Caco-2 (cell line): ENCODE results near the gene SH3RF2. TPM values are rescaled to one million over a fixed set of nuclear protein-coding genes. Genes with fewer than 3 reads are reported as not detected.

Experiments used
- BruUV-seq: library from RNA; stranded (reverse); fragments of 400-500 nt; replicated peaks from 2 replicates; lab custom pipeline; 2021; lab: Mats Ljungman, UMichigan
- CTCF ChIA-PET: fragments of 300-600 bp; sonication (Branson Sonifier 250); formaldehyde crosslinking; loops from one replicate; lab custom pipeline; 2022; ENCODE audit warnings: antibody characterized with exemption; lab: Charles Lee
- POLR2A ChIA-PET: fragments of 300-600 bp; sonication (Branson Sonifier 250); formaldehyde crosslinking; loops from one replicate; lab custom pipeline; 2022; ENCODE audit warnings: antibody characterized with exemption; lab: Charles Lee
- DNase-seq, 2 experiments: peaks; one replicate each; pipeline versions ENCODE4 v3.0.0 to v3.0.0-alpha.2; 2020 to 2022
- H3K27me3 ChIP-seq: replicated peaks from 2 replicates; pipeline ENCODE4 v1.6.0; 2011; ENCODE audit warnings: low read length; ENCODE audit not compliant: control insufficient read depth, insufficient read depth
- H3K36me3 ChIP-seq: 2 replicates; pipeline ENCODE4 v1.5.1; 2011; ENCODE audit warnings: low read length; ENCODE audit not compliant: control insufficient read depth, insufficient read depth
- H3K4me1 ChIP-seq: fragments of 250-450 bp; sonication (Bioruptor Pico); 2 replicates; pipeline ENCODE4 v1.5.1; 2020; ENCODE audit warnings: mild to moderate bottlenecking
- H3K4me3 ChIP-seq: 2 replicates; pipeline ENCODE4 v1.5.1; 2011; ENCODE audit warnings: low read depth, mild to moderate bottlenecking, control low read depth, low read length
- H3K9me3 ChIP-seq: fragments of 250-450 bp; sonication (Bioruptor Pico); 2 replicates; pipeline ENCODE4 v1.5.1; 2020; ENCODE audit warnings: mild to moderate bottlenecking, moderate library complexity
- H3K27ac Mint-ChIP-seq: one replicate; pipeline ENCODE4 v1.8.0; 2022; ENCODE audit warnings: mixed read lengths; ENCODE audit not compliant: unreplicated experiment
- H3K27me3 Mint-ChIP-seq: one replicate; pipeline ENCODE4 v1.8.0; 2022; ENCODE audit warnings: mixed read lengths; ENCODE audit not compliant: insufficient read depth, unreplicated experiment
- H3K36me3 Mint-ChIP-seq: one replicate; pipeline ENCODE4 v1.8.0; 2022; ENCODE audit warnings: mild to moderate bottlenecking, mixed read lengths; ENCODE audit not compliant: insufficient read depth, unreplicated experiment
- H3K4me1 Mint-ChIP-seq: one replicate; pipeline ENCODE4 v1.8.0; 2022; ENCODE audit warnings: low read depth, mixed read lengths; ENCODE audit not compliant: unreplicated experiment
- H3K4me3 Mint-ChIP-seq: one replicate; pipeline ENCODE4 v1.8.0; 2022; ENCODE audit warnings: mild to moderate bottlenecking, moderate library complexity, mixed read lengths; ENCODE audit not compliant: unreplicated experiment
- H3K9me3 Mint-ChIP-seq: one replicate; pipeline ENCODE4 v1.8.0; 2022; ENCODE audit warnings: mixed read lengths; ENCODE audit not compliant: unreplicated experiment
- intact Hi-C: fragments of 100-400 bp; cut with micrococcal nuclease; formaldehyde crosslinking; loops from one replicate; pipeline ENCODE4 v1.10.0; 2022; ENCODE audit not compliant: unreplicated experiment
- total RNA-seq: library from RNA; stranded (reverse); gene quantifications from 2 replicates; pipeline ENCODE4 v1.2.3, GENCODE V29; 2022
- TF ChIP-seq, protein P1 (sequence below), 2 experiments: fragments of 200-600 bp in 1 of 2; IDR thresholded peaks; 1 replicate in 1 of 2; 2 replicates in 1 of 2; pipeline versions ENCODE4 v1.5.1 to v1.8.0; 2011 to 2022; ENCODE audit warnings: antibody characterized with exemption in 1 of 2, control low read depth in 1 of 2, inconsistent platforms in 1 of 2, low read depth in 1 of 2, low read length in 1 of 2, mild to moderate bottlenecking in 1 of 2, moderate library complexity in 1 of 2; ENCODE audit not compliant: insufficient read depth in 1 of 2, severe bottlenecking in 1 of 2, unreplicated experiment in 1 of 2

Gene SH3RF2
- total RNA-seq, 1 experiment from 2014 or later = 49.4 TPM

DNA sequence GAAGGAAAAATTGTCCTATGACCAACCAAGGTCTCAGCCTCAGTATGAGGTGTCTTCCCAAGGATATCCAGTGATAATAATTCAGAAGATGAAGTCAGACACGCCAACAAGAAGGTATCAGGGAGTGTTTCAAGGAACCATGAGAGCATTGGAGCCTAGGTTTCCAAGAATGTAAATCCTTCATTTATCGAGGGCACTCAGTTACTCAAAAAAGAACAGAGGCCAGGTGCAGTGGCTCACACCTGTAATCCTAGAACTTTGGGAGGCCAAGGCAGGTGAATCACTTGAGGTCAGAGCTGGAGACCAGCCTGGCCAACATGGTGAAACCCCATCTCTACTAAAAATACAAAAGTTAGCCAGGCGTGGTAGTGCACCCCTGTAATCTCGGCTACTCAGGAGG, 98.2 kb downstream of the SH3RF2 start:
- CTCF ChIA-PET = no interaction called here

DNA sequence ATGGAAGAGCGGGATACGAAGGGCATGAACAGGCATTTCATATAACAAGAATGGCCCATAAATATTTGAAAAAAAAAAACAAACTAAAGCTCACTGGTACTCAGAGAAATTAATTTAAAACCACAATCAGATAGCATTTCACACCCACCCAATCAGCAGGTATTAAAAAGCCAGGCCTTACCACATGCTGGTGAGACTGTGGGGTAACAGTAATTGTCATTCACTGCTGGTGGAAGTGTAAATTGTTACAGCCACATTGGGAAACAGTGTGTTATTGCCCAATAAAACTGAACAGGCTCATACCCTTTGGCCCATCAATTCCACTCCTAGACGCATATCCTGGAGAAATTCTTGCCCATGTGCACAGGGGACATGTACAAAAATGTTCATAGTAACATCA, 103.0 kb downstream of the SH3RF2 start:
- no peak for DNase-seq
- CTCF ChIA-PET = no interaction called here
- TF ChIP-seq, protein P1, sequence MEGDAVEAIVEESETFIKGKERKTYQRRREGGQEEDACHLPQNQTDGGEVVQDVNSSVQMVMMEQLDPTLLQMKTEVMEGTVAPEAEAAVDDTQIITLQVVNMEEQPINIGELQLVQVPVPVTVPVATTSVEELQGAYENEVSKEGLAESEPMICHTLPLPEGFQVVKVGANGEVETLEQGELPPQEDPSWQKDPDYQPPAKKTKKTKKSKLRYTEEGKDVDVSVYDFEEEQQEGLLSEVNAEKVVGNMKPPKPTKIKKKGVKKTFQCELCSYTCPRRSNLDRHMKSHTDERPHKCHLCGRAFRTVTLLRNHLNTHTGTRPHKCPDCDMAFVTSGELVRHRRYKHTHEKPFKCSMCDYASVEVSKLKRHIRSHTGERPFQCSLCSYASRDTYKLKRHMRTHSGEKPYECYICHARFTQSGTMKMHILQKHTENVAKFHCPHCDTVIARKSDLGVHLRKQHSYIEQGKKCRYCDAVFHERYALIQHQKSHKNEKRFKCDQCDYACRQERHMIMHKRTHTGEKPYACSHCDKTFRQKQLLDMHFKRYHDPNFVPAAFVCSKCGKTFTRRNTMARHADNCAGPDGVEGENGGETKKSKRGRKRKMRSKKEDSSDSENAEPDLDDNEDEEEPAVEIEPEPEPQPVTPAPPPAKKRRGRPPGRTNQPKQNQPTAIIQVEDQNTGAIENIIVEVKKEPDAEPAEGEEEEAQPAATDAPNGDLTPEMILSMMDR (IDR thresholded peaks at IDR 0.05; ENCODE audit: insufficient read depth in 1 of 2, low read depth in 1 of 2, low read length in 1 of 2, severe bottlenecking in 1 of 2, unreplicated experiment in 1 of 2) = no peak
- BruUV-seq = no TSS peak
- Mint-ChIP-seq H3K27ac (no peak overlapping the region), H3K4me1 (peaks cover 28% of the 10 kb centered on the region), H3K36me3 (peaks cover 37% of the 10 kb centered on the region), H3K27me3 (no peaks in the 10 kb centered on the region), H3K9me3 (no peaks in the 10 kb centered on the region), H3K4me3 (no peak overlapping the region)
- H3K4me1 ChIP-seq = peaks cover 30% of the 10 kb centered on the region
- POLR2A ChIA-PET = no interaction called here
- peaks cover 9% of the 10 kb centered on the region for H3K36me3 ChIP-seq
- intact Hi-C loops = no loop called here
- no peaks in the 10 kb centered on the region for H3K9me3 ChIP-seq
- no peaks in the 10 kb centered on the region for H3K27me3 ChIP-seq
- no peak overlapping the region for H3K4me3 ChIP-seq

More for the DNA sequence above, 98.2 kb downstream of the SH3RF2 start:
- POLR2A ChIA-PET = no interaction called here
- H3K4me3 ChIP-seq = no peak overlapping the region
- no peaks in the 10 kb centered on the region for H3K9me3 Mint-ChIP-seq
- H3K4me1 Mint-ChIP-seq = peaks cover 14% of the 10 kb centered on the region
- intact Hi-C loops = no loop called here
- peaks cover 60% of the 10 kb centered on the region for H3K36me3 Mint-ChIP-seq
- no TSS peak for BruUV-seq
- TF ChIP-seq, protein P1 (IDR thresholded peaks at IDR 0.05; ENCODE audit: insufficient read depth in 1 of 2, low read depth in 1 of 2, low read length in 1 of 2, severe bottlenecking in 1 of 2, unreplicated experiment in 1 of 2) = no peak
- no peak for DNase-seq
- no peak overlapping the region for H3K4me3 Mint-ChIP-seq
- H3K27ac Mint-ChIP-seq = no peak overlapping the region
- peaks cover 40% of the 10 kb centered on the region for H3K4me1 ChIP-seq
- no peaks in the 10 kb centered on the region for H3K27me3 Mint-ChIP-seq
- H3K9me3 ChIP-seq = no peaks in the 10 kb centered on the region
- 0 out of 2 replicates have a peak, but pooled peaks cover 2% of the 10 kb centered on the region for H3K36me3 ChIP-seq
- H3K27me3 ChIP-seq = no peaks in the 10 kb centered on the region

DNA sequence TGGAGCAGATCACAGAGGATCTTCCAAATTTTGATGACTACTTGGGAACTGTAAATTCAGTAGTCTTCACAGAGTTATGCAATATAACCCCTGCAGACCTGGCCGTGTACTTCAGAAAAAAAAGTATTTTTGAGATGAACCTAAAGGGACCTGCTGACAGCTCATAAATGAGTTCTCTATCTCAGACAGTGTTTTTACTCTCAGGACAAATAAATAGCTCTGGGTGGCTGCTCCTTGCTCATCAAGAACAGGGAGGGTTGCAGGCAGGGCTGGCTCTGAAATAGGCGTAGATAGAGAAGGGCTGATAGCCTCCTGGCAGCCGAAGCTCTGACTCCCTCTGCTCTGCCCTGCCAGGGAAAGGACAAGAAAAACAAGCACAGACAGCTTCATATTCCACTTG, 104.1 kb downstream of the SH3RF2 start:
- no peak for DNase-seq
- BruUV-seq = no TSS peak
- CTCF ChIA-PET = interaction anchor here (0.7 to 1.1 kb wide), 3 partner anchors 8 to 153 kb away, joined by 3 to 8 read pairs (median 3); no protein-coding TSS in a partner anchor
- peaks cover 32% of the 10 kb centered on the region for H3K4me1 Mint-ChIP-seq
- TF ChIP-seq, protein P1 (IDR thresholded peaks at IDR 0.05; ENCODE audit: insufficient read depth in 1 of 2, low read depth in 1 of 2, low read length in 1 of 2, severe bottlenecking in 1 of 2, unreplicated experiment in 1 of 2) = no peak
- H3K4me1 ChIP-seq = peaks cover 32% of the 10 kb centered on the region
- H3K9me3 Mint-ChIP-seq = no peaks in the 10 kb centered on the region
- H3K4me3 ChIP-seq = no peak overlapping the region
- H3K4me3 Mint-ChIP-seq = no peak overlapping the region
- H3K36me3 ChIP-seq = peaks cover 9% of the 10 kb centered on the region
- H3K27ac Mint-ChIP-seq = peak overlapping the region; percentile 73
- H3K27me3 Mint-ChIP-seq = no peaks in the 10 kb centered on the region
- POLR2A ChIA-PET = no interaction called here
- peaks cover 30% of the 10 kb centered on the region for H3K36me3 Mint-ChIP-seq
- intact Hi-C loops = no loop called here
- H3K27me3 ChIP-seq = no peaks in the 10 kb centered on the region
- H3K9me3 ChIP-seq = no peaks in the 10 kb centered on the region
